K562 (cell line): Measurements from ENCODE around the gene SLC35A4. TPM values are rescaled to one million over a fixed set of nuclear protein-coding genes. Genes with fewer than 3 reads are reported as not detected.

Experiments
- ATAC-seq: fragments of 200-7000 bp; cut with Tn5 transposase; 3 replicates; pipeline ENCODE4 v1.9.1; 2020; ENCODE audit warnings: moderate library complexity
- BruUV-seq: library from RNA; stranded (reverse); fragments of 400-500 nt; replicated peaks from 2 replicates; lab custom pipeline; 2021; lab: Mats Ljungman, UMichigan
- CTCF ChIA-PET: fragments of 300-600 bp; formaldehyde crosslinking; extraction: SDS; loops from one replicate; lab custom pipeline; 2021; ENCODE audit warnings: low intra/inter-chr PET ratio; lab: Yijun Ruan, JAX
- POLR2A ChIA-PET: fragments of 300-600, 350-650 bp; sonication (Branson Sonifier 250); formaldehyde crosslinking; extraction: SDS; loops from one replicate; lab custom pipeline; 2021; ENCODE audit warnings: antibody characterized with exemption, inconsistent platforms; lab: Yijun Ruan, JAX
- DNase-seq, 4 experiments: peaks; one replicate each; pipeline versions ENCODE4 v3.0.0 to v3.0.0-alpha.2; 2011 to 2018; ENCODE audit warnings: low spot score in 3 of 4, mixed read lengths in 3 of 4; ENCODE audit errors: extremely low read depth in 1 of 4
- FAIRE-seq: peaks from 2 replicates; lab custom pipeline; 2011; peaks lifted over from hg19 to GRCh38; lab: Jason Lieb, UNC
- H2AFZ ChIP-seq: 2 replicates; pipeline ENCODE4 v1.6.0; 2011; ENCODE audit warnings: low read depth, low read length, control low read depth, inconsistent platforms
- H3K27ac ChIP-seq: fragments of 200-600 bp; 3 replicates; pipeline ENCODE4 v1.8.0; 2011; ENCODE audit warnings: low read depth, mild to moderate bottlenecking, control low read depth, inconsistent platforms, low read length, moderate library complexity, mixed read lengths; ENCODE audit errors: extremely low read depth
- H3K27me3 ChIP-seq, 2 experiments: fragments of 300-600 bp in 1 of 2; 2 replicates in 1 of 2; 3 replicates in 1 of 2; pipeline versions ENCODE4 v1.6.0 to v1.8.0; 2011; ENCODE audit warnings: inconsistent platforms in 2 of 2, low read length in 2 of 2, mild to moderate bottlenecking in 1 of 2, mixed read lengths in 1 of 2, moderate library complexity in 1 of 2; ENCODE audit not compliant: control insufficient read depth in 2 of 2, insufficient read depth in 2 of 2
- H3K36me3 ChIP-seq: fragments of 300-600 bp; 3 replicates; pipeline ENCODE4 v1.8.0; 2011; ENCODE audit warnings: mild to moderate bottlenecking, low read length, inconsistent platforms; ENCODE audit not compliant: control insufficient read depth, insufficient read depth
- H3K4me1 ChIP-seq, 2 experiments: fragments of 200-600 bp in 1 of 2; replicated peaks in 1 of 2; 2 replicates in 1 of 2; 3 replicates in 1 of 2; pipeline versions ENCODE4 v1.5.1 to v1.8.0; 2011; ENCODE audit warnings: inconsistent platforms in 2 of 2, low read length in 2 of 2, mild to moderate bottlenecking in 1 of 2, mixed read lengths in 1 of 2, moderate library complexity in 1 of 2; ENCODE audit not compliant: control insufficient read depth in 2 of 2, insufficient read depth in 2 of 2
- H3K4me2 ChIP-seq: 2 replicates; pipeline ENCODE4 v1.6.1; 2011; ENCODE audit warnings: low read length, control low read depth, inconsistent platforms, mixed read lengths; ENCODE audit not compliant: insufficient read depth
- H3K4me3 ChIP-seq: fragments of 200-600 bp; sonication (generic), shearing (Covaris generic); 2 replicates; pipeline ENCODE4 v1.5.1; 2016; ENCODE audit warnings: control low read depth, inconsistent platforms
- H3K79me2 ChIP-seq: fragments of 200-600 bp; 3 replicates; pipeline ENCODE4 v1.8.0; 2011; ENCODE audit warnings: low read length, inconsistent platforms; ENCODE audit not compliant: control insufficient read depth, insufficient read depth
- H3K9ac ChIP-seq, 2 experiments: 2 replicates each; pipeline versions ENCODE4 v1.6.0 to v1.6.1; 2011; ENCODE audit warnings: low read depth in 2 of 2, low read length in 2 of 2, control low read depth in 1 of 2, inconsistent platforms in 1 of 2, mild to moderate bottlenecking in 1 of 2, mixed read lengths in 1 of 2; ENCODE audit not compliant: insufficient read depth in 1 of 2
- H3K9me1 ChIP-seq: one replicate; pipeline ENCODE4 v1.6.0; 2011; ENCODE audit warnings: inconsistent platforms, mild to moderate bottlenecking, low read length, moderate library complexity; ENCODE audit not compliant: control insufficient read depth, insufficient read depth
- H3K9me3 ChIP-seq: replicated peaks from 2 replicates; pipeline ENCODE4 v1.5.1; 2011; ENCODE audit warnings: low read depth, low read length, inconsistent platforms; ENCODE audit not compliant: control insufficient read depth, insufficient read depth
- H4K20me1 ChIP-seq: replicated peaks from 2 replicates; pipeline ENCODE4 v1.6.1; 2011; ENCODE audit warnings: low read length, inconsistent platforms, mixed read lengths; ENCODE audit not compliant: control insufficient read depth, insufficient read depth
- CEBPG ChIP-seq, 3 experiments: fragments of 200-800 bp in 1 of 3; sonication (Bioruptor generic) in 1 of 3; sonication (generic) in 1 of 3; formaldehyde crosslinking in 1 of 3; IDR thresholded peaks in 2 of 3; conservative IDR thresholded peaks in 1 of 3; 2 replicates each; pipeline versions ENCODE4 v1.6.1 to v1.8.0; 2016 to 2022; ENCODE audit warnings: missing compliant biosample characterization in 2 of 3, missing genetic modification characterization in 2 of 3, mild to moderate bottlenecking in 1 of 3, missing genetic modification reagents in 1 of 3
- MTA2 ChIP-seq: fragments of 450-650 bp; IDR thresholded peaks from 2 replicates; pipeline ENCODE4 v1.6.1; 2016; ENCODE audit warnings: low read depth
- PCBP1 ChIP-seq: fragments of 200-400 bp; formaldehyde crosslinking; IDR thresholded peaks from 2 replicates; pipeline ENCODE4 v1.6.1; 2018; ENCODE audit warnings: mild to moderate bottlenecking, low read depth, low read length; ENCODE audit not compliant: poor library complexity, severe bottlenecking
- WGBS: fragments of 100-300 bp; shearing (Covaris generic); methylation state at CpG from one replicate; pipeline ENCODE4 v1.1.6; 2016; ENCODE audit warnings: low coverage, mixed read lengths; ENCODE audit not compliant: insufficient coverage; ENCODE audit errors: missing lambda C conversion rate; 5-methylcytosine and 5-hydroxymethylcytosine counted together
- in situ Hi-C: fragments of 300-500 bp; cut with MboI; formaldehyde crosslinking; loops from 4 replicates; pipeline ENCODE4 v1.15.0; 2018; ENCODE audit warnings: inconsistent platforms, mixed read lengths
- intact Hi-C: fragments of 100-400 bp; cut with micrococcal nuclease; formaldehyde crosslinking; loops from 2 replicates; pipeline ENCODE4 v1.14.2; 2022
- polyA plus RNA-seq, 8 experiments: library from polyadenylated mRNA; depleted of rRNA in 4 of 8; stranded (reverse) in 5 of 8; unstranded in 3 of 8; fragments of >200 nt; fragmentation: Nextera tagmentation in 2 of 8; fragmentation: Illumina TruSeq in 1 of 8; extraction: Ambion mirVana in 2 of 8; extraction: Trizol in 1 of 8; gene quantifications; 2 replicates each; pipeline versions ENCODE4 v1.2.1 to v1.2.3, GENCODE V29; 2011 to 2014; ENCODE audit warnings: inconsistent platforms in 1 of 8, missing spikeins in 1 of 8
- total RNA-seq, 7 experiments: library from RNA; depleted of rRNA in 6 of 7; stranded (reverse); fragments of >200 nt in 6 of 7; fragmentation: Illumina TruSeq in 2 of 7; extraction: Trizol in 2 of 7; gene quantifications; 2 replicates each; pipeline versions ENCODE4 v1.2.1 to v1.2.3, GENCODE V29; 2011 to 2021; ENCODE audit warnings: low replicate concordance in 1 of 7
- TF ChIP-seq, protein P1 (sequence below): fragments of 450-650 bp; formaldehyde crosslinking; IDR thresholded peaks from 2 replicates; pipeline ENCODE4 v1.4.0; 2020; ENCODE audit warnings: mild to moderate bottlenecking, moderate library complexity

Gene SLC35A4
- total and polyA plus RNA-seq, 9 of the 15 experiments (the other 6 are each of a cell fraction or from before 2014, with no cell fraction given), result 21.8 to 171 (median 42.5) TPM

DNA sequence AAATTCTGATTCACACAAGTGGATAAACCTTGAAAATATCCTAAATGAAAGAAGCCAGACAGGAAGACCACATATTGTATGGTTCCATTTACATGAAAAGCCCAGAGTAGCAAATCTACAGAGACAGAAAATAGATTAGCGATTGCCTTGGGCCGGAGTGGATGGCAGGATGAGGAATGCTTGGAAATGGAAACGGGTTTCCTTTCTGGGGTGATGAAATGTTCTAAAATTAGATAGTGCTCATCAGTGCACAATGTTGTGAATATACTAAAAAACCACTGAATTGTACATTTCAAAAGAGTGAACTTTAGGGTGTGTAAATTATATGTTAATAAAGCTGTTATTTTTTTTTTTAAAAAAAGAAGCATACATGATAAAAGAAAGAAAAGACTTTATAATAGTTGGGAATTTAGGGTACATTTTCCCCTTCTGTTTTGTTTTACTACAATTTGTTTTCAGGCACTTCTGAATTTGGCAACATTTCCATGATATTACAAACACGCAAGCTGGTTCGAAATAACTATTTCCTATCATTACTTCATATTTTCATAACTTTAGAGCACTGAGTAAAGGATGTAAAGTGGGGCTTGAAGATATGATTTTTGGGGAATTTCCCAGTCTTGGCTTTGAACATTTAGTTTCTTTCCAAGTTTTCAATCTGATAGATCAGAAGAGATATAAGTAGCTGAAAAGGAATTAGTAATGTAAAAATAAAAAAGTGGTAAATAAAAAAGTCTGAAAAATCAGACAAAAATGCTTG, 23.9 kb downstream of the SLC35A4 start (continued):
- TF ChIP-seq, protein P1, sequence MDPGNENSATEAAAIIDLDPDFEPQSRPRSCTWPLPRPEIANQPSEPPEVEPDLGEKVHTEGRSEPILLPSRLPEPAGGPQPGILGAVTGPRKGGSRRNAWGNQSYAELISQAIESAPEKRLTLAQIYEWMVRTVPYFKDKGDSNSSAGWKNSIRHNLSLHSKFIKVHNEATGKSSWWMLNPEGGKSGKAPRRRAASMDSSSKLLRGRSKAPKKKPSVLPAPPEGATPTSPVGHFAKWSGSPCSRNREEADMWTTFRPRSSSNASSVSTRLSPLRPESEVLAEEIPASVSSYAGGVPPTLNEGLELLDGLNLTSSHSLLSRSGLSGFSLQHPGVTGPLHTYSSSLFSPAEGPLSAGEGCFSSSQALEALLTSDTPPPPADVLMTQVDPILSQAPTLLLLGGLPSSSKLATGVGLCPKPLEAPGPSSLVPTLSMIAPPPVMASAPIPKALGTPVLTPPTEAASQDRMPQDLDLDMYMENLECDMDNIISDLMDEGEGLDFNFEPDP (CRISPR knock-in tag), result no peak
- no peak for TF ChIP-seq CEBPG (CRISPR knock-in tag; IDR thresholded peaks at IDR 0.05)
- TF ChIP-seq CEBPG (tag; conservative IDR thresholded peaks at IDR 0.05 in 1 of 2, IDR thresholded peaks at IDR 0.05 in 1 of 2), result no peak

DNA sequence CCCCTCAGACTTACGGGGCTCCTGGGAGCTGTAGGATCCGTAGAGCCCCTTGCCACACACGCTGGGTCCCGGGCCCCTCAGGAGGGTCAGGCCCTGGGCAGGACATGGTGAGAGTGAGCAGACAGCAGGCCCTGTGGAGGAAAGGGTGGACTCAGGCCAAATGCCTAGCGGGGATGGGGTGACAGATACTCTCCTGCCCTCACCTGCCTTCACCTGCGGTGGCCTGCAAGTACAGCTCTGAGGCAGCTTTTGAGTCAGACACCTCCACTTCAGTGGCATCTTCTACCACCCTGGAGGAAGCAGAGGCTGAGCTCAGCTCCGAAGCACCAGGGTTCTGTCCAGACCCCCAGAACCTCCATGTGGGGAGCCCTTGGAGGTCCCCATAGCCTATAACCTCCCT, 26.2 kb downstream of the SLC35A4 start:
- no peak for DNase-seq
- H3K79me2 ChIP-seq, result no peaks in the 10 kb centered on the region
- POLR2A ChIA-PET, result interaction anchor here (0.6 to 2.4 kb wide), 4 partner anchors 21 to 115 kb away, joined by 3 to 5 read pairs (median 4); partner anchors contain the start of genes IK and NDUFA2
- H3K4me2 ChIP-seq, result no peak overlapping the region
- H3K27me3 ChIP-seq, result no peaks in the 10 kb centered on the region
- no peak overlapping the region for H2AFZ ChIP-seq
- no TSS peak for BruUV-seq
- CTCF ChIA-PET, result no interaction called here
- H3K4me3 ChIP-seq, result no peak overlapping the region
- in situ Hi-C loops (no loop called here), intact Hi-C loops (no loop called here)
- WGBS, result 36% methylated on average over 7 of the region's 7 CpGs
- H3K4me1 ChIP-seq, result peaks cover 3 to 4% of the 10 kb centered on the region in 2 experiments; a peak in 1 of 5 replicates
- H3K9me1 ChIP-seq, result no peaks in the 10 kb centered on the region
- no peak for TF ChIP-seq PCBP1
- TF ChIP-seq MTA2, result no peak
- H3K27ac ChIP-seq, result no peak overlapping the region
- no peak for FAIRE-seq
- H3K36me3 ChIP-seq, result no peaks in the 10 kb centered on the region
- H3K9me3 ChIP-seq, result no peaks in the 10 kb centered on the region
- H3K9ac ChIP-seq, result peak overlapping the region in 1 of 2 experiments; percentile 39; a peak in 1 of 4 replicates
- ATAC-seq, result peak; percentile 13; the same call in 2 of the 3 replicates
- no peaks in the 10 kb centered on the region for H4K20me1 ChIP-seq
